HepG2 (cell line): Measurements from ENCODE around the gene MAMLD1.

Experiments
- CEBPZ ChIP-seq: IDR thresholded peaks from 2 replicates; pipeline ENCODE4 v1.6.1; 2012; ENCODE audit warnings: low read length, improper control_type of control experiment
- CTCF ChIP-seq: sonication (generic); formaldehyde crosslinking; IDR thresholded peaks from 2 replicates; pipeline ENCODE4 v1.5.0; 2020; ENCODE audit warnings: mild to moderate bottlenecking, missing genetic modification reagents, moderate library complexity
- HBP1 ChIP-seq: IDR thresholded peaks from 2 replicates; pipeline ENCODE4 v1.6.1; 2016; ENCODE audit warnings: low read depth, control low read depth
- HNRNPK ChIP-seq: fragments of 200-400 bp; formaldehyde crosslinking; IDR thresholded peaks from 2 replicates; pipeline ENCODE4 v1.6.1; 2018; ENCODE audit warnings: low read length, low read depth, moderate library complexity, mild to moderate bottlenecking; ENCODE audit not compliant: poor library complexity, severe bottlenecking
- HOXA3 ChIP-seq: sonication (generic); formaldehyde crosslinking; IDR thresholded peaks from 2 replicates; pipeline ENCODE4 v1.5.0; 2020; ENCODE audit warnings: missing genetic modification reagents
- KDM5B ChIP-seq: sonication (generic); formaldehyde crosslinking; IDR thresholded peaks from 2 replicates; pipeline ENCODE4 v1.4.0; 2020; ENCODE audit warnings: missing genetic modification reagents, mild to moderate bottlenecking, borderline replicate concordance
- MYC ChIP-seq: sonication (generic); formaldehyde crosslinking; IDR thresholded peaks from 2 replicates; pipeline ENCODE4 v1.9.0; 2021; ENCODE audit warnings: missing genetic modification reagents, borderline replicate concordance
- SIN3A ChIP-seq: IDR thresholded peaks from 2 replicates; pipeline ENCODE4 v1.6.1; 2011; ENCODE audit warnings: low read depth, mild to moderate bottlenecking, control low read depth, low read length, borderline replicate concordance
- SP2 ChIP-seq: sonication (generic); formaldehyde crosslinking; IDR thresholded peaks from 2 replicates; pipeline ENCODE4 v1.5.1; 2020; ENCODE audit warnings: mild to moderate bottlenecking, missing genetic modification reagents
- TEAD3 ChIP-seq: optimal IDR thresholded peaks from 2 replicates; pipeline ENCODE3; 2016; ENCODE audit warnings: borderline replicate concordance
- ZNF343 ChIP-seq: sonication (generic); formaldehyde crosslinking; IDR thresholded peaks from 2 replicates; pipeline ENCODE4 v1.4.0; 2020; ENCODE audit warnings: mild to moderate bottlenecking, missing genetic modification reagents
- ZSCAN29 ChIP-seq: sonication (generic); formaldehyde crosslinking; conservative IDR thresholded peaks from 2 replicates; pipeline ENCODE4 v1.4.0; 2020; ENCODE audit warnings: mild to moderate bottlenecking, missing genetic modification reagents

GRCh38 chrX:150348365-150348764 is 14.8 kb upstream of the MAMLD1 start:
- TF ChIP-seq HOXA3 (CRISPR knock-in tag) (no peak), CEBPZ (no peak), ZSCAN29 (CRISPR knock-in tag) (no peak), ZNF343 (CRISPR knock-in tag) (no peak), KDM5B (CRISPR knock-in tag) (no peak), SP2 (CRISPR knock-in tag) (no peak), TEAD3 (CRISPR knock-in tag) (no peak), SIN3A (no peak), MYC (no peak), HBP1 (no peak), CTCF (no peak), HNRNPK (no peak)
